SU-DHL-6 (cell line): ENCODE results near the gene USP17L25.
"Not testable (repeated sequence)": the region's sequence is repeated elsewhere in the genome, so short reads cannot be mapped to it uniquely, and the experiment has no call there.

Experiments used
- H2AFZ ChIP-seq: fragments of 200-600 bp; sonication (generic); 2 replicates; pipeline ENCODE4 v1.6.1; 2014; ENCODE audit warnings: low read depth, mild to moderate bottlenecking, moderate library complexity, mixed read lengths, antibody characterized with exemption, low read length; ENCODE audit not compliant: severe bottlenecking
- H3F3A ChIP-seq: fragments of 200-600 bp; shearing (Covaris generic); 2 replicates; pipeline ENCODE4 v1.6.0; 2016; ENCODE audit warnings: antibody characterized with exemption, mild to moderate bottlenecking; ENCODE audit not compliant: insufficient read depth
- H3K27ac ChIP-seq: fragments of 200-600 bp; sonication (generic); 2 replicates; pipeline ENCODE4 v1.5.1; 2016; ENCODE audit warnings: low read depth, mild to moderate bottlenecking, low read length, moderate library complexity, mixed read lengths
- H3K27me3 ChIP-seq: fragments of 200-600 bp; sonication (generic), shearing (Covaris generic); 2 replicates; pipeline ENCODE4 v1.6.0; 2014; ENCODE audit warnings: mild to moderate bottlenecking, low read length
- H3K36me3 ChIP-seq: fragments of 200-600 bp; sonication (generic); 2 replicates; pipeline ENCODE4 v1.6.1; 2014; ENCODE audit warnings: mild to moderate bottlenecking, low read length, mixed read lengths
- H3K4me2 ChIP-seq: fragments of 300-600, 200-600 bp; shearing (Covaris generic), sonication (generic); 2 replicates; pipeline ENCODE4 v1.6.0; 2014; ENCODE audit warnings: low read length, low read depth, mild to moderate bottlenecking; ENCODE audit not compliant: poor library complexity, severe bottlenecking
- H3K4me3 ChIP-seq: fragments of 200-600 bp; sonication (generic); 2 replicates; pipeline ENCODE4 v1.5.1; 2014; ENCODE audit warnings: antibody characterized with exemption, low read length, mild to moderate bottlenecking, mixed read lengths; ENCODE audit not compliant: insufficient read depth, poor library complexity, severe bottlenecking
- H3K79me2 ChIP-seq: fragments of 200-600 bp; sonication (generic); 2 replicates; pipeline ENCODE4 v1.6.1; 2014; ENCODE audit warnings: mild to moderate bottlenecking, low read length, moderate library complexity; ENCODE audit not compliant: insufficient read depth
- H3K9ac ChIP-seq: fragments of 200-600 bp; sonication (generic); 2 replicates; pipeline ENCODE4 v1.7.0; 2014; ENCODE audit warnings: mild to moderate bottlenecking, low read length
- H3K9me2 ChIP-seq: fragments of 200-600 bp; sonication (generic); replicated peaks from 2 replicates; pipeline ENCODE4 v1.6.1; 2014; ENCODE audit warnings: low read length; ENCODE audit not compliant: insufficient read depth
- H3K9me3 ChIP-seq: fragments of 200-600 bp; sonication (generic); 2 replicates; pipeline ENCODE4 v1.6.1; 2014; ENCODE audit warnings: low read length, mixed read lengths; ENCODE audit not compliant: insufficient read depth
- H4K20me1 ChIP-seq: fragments of 200-600 bp; sonication (generic); 2 replicates; pipeline ENCODE4 v1.6.1; 2014; ENCODE audit warnings: low read depth, mild to moderate bottlenecking, antibody characterized with exemption, low read length, moderate library complexity, mixed read lengths

Gene USP17L25

DNA sequence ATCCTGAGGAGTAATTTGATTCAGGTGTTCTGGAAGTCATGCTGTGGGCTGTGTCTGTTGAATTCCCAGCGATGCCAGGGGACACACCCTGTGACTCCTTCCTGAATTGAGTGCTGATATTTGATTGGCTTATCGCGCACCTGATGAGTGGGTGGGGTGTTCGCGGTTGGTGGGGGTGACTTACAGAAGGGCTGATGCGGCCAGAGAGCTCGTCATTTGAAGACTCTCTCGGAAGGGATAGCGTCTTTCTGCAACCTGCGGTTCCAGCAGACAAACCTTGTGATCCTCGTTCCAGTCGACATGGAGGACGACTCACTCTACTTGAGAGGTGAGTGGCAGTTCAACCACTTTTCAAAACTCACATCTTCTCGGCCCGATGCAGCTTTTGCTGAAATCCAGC lies 23.6 kb downstream of the USP17L25 start, which contains the start of gene USP17L29:
Gene USP17L29 (plus strand): TSS at position 301 of the 400 bp plus-strand sequence. CDS start 0 bp downstream, at position 301.
- H3K4me2 ChIP-seq, H3K9ac ChIP-seq, H3K36me3 ChIP-seq, H2AFZ ChIP-seq, H4K20me1 ChIP-seq, H3K79me2 ChIP-seq, H3F3A ChIP-seq, H3K9me2 ChIP-seq, H3K4me3 ChIP-seq, H3K9me3 ChIP-seq, H3K27me3 ChIP-seq, H3K27ac ChIP-seq: not testable (repeated sequence)

DNA sequence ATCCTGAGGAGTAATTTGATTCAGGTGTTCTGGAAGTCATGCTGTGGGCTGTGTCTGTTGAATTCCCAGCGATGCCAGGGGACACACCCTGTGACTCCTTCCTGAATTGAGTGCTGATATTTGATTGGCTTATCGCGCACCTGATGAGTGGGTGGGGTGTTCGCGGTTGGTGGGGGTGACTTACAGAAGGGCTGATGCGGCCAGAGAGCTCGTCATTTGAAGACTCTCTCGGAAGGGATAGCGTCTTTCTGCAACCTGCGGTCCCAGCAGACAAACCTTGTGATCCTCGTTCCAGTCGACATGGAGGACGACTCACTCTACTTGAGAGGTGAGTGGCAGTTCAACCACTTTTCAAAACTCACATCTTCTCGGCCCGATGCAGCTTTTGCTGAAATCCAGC lies 33.1 kb downstream of the USP17L25 start, which contains the start of gene USP17L30:
Gene USP17L30 (plus strand): TSS at position 301 of the 400 bp plus-strand sequence. CDS start 0 bp downstream, at position 301.
- H3K27me3 ChIP-seq, H3F3A ChIP-seq, H3K4me2 ChIP-seq, H3K79me2 ChIP-seq, H3K9me3 ChIP-seq, H3K9me2 ChIP-seq, H3K4me3 ChIP-seq, H4K20me1 ChIP-seq, H3K27ac ChIP-seq, H2AFZ ChIP-seq, H3K9ac ChIP-seq, H3K36me3 ChIP-seq: not testable (repeated sequence)

DNA sequence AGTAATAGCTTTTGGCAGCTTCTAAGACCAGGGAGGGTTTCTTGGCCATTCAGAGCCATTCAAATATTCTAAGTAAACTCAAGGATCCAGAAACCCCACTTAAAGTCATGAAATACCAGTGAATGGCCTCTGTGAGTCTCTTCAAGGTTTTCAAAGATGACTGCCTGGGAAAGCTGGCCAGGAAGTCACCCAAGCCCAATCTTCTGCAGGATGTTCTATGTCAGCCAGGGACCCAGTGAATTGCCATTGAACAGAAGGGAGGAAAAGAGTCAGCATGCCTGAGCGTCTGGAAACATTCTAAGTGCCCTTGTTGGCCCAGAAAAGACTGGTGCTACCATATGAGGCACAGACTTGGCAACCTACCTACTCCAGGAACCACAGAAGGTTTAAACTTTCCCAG lies 50.2 kb downstream of the USP17L25 start:
- H3K27ac ChIP-seq, H3K9ac ChIP-seq, H3K27me3 ChIP-seq, H3F3A ChIP-seq, H4K20me1 ChIP-seq, H3K79me2 ChIP-seq, H3K4me3 ChIP-seq, H2AFZ ChIP-seq, H3K9me3 ChIP-seq, H3K36me3 ChIP-seq, H3K9me2 ChIP-seq, H3K4me2 ChIP-seq: not testable (repeated sequence)
